Cardiac fibroblast (primary cell): ENCODE measurements around the gene PCDHGA4.
A peak's percentile ranks its signal among the peaks of the same experiment; 100 is the strongest.
"Not testable (repeated sequence)": the region's sequence is repeated elsewhere in the genome, so short reads cannot be mapped to it uniquely, and the experiment has no call there.

ENCODE experiments used
- DNase-seq, 2 donors: peaks; one replicate each; pipeline versions ENCODE4 v3.0.0 to v3.0.0-alpha.2; 2010; ENCODE audit warnings: low read depth in 2 of 2
- H3K4me3 ChIP-seq, 2 donors: replicated peaks in 1 of 2; 1 replicate in 1 of 2; 2 replicates in 1 of 2; pipeline ENCODE4 v1.5.1; 2011; ENCODE audit warnings: low read depth in 2 of 2, low read length in 2 of 2, mild to moderate bottlenecking in 2 of 2, moderate library complexity in 1 of 2
- TF ChIP-seq, protein P1 (sequence below): IDR thresholded peaks from one replicate; pipeline ENCODE4 v1.5.1; 2011; ENCODE audit warnings: low read depth, mild to moderate bottlenecking, low read length, inconsistent platforms

Gene PCDHGA4

DNA sequence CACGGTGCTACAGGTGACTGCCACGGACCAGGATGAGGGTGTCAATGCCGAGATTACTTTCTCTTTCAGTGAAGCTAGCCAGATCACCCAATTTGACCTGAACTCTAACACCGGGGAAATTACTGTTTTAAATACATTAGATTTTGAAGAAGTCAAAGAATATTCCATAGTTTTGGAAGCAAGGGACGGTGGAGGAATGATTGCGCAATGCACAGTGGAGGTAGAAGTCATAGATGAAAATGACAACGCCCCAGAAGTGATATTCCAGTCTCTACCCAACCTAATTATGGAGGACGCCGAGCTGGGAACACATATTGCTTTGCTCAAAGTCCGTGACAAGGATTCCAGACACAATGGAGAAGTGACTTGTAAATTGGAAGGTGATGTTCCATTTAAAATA is 33.8 kb downstream of the PCDHGA4 start:
- no peak for DNase-seq
- H3K4me3 ChIP-seq: no peak overlapping the region
- TF ChIP-seq, protein P1, sequence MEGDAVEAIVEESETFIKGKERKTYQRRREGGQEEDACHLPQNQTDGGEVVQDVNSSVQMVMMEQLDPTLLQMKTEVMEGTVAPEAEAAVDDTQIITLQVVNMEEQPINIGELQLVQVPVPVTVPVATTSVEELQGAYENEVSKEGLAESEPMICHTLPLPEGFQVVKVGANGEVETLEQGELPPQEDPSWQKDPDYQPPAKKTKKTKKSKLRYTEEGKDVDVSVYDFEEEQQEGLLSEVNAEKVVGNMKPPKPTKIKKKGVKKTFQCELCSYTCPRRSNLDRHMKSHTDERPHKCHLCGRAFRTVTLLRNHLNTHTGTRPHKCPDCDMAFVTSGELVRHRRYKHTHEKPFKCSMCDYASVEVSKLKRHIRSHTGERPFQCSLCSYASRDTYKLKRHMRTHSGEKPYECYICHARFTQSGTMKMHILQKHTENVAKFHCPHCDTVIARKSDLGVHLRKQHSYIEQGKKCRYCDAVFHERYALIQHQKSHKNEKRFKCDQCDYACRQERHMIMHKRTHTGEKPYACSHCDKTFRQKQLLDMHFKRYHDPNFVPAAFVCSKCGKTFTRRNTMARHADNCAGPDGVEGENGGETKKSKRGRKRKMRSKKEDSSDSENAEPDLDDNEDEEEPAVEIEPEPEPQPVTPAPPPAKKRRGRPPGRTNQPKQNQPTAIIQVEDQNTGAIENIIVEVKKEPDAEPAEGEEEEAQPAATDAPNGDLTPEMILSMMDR: no peak

DNA sequence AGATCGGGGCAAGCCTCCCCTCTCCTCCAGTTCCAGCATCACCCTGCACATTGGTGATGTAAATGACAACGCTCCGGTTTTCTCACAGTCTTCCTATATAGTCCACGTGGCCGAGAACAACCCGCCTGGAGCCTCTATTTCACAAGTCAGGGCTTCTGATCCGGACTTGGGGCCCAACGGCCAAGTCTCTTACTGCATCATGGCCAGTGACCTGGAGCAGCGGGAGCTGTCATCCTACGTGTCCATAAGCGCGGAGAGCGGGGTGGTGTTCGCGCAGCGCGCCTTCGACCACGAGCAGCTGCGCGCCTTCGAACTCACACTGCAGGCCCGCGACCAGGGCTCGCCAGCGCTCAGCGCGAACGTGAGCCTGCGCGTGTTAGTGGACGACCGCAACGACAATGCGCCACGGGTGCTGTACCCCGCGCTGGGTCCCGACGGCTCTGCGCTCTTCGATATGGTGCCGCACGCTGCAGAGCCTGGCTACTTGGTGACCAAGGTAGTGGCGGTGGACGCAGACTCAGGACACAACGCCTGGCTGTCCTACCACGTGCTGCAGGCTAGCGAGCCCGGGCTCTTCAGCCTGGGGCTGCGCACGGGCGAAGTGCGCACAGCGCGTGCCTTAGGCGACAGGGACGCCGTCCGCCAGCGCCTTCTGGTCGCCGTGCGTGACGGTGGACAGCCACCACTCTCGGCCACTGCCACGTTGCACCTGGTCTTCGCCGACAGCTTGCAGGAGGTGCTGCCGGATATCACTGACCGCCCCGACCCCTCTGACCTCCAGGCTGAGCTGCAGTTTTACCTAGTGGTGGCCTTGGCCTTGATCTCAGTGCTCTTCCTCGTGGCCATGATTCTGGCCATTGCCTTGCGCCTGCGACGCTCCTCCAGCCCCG is 34.6 kb downstream of the PCDHGA4 start:
- TF ChIP-seq, protein P1: no peak
- H3K4me3 ChIP-seq: no peak overlapping the region
- no peak for DNase-seq

DNA sequence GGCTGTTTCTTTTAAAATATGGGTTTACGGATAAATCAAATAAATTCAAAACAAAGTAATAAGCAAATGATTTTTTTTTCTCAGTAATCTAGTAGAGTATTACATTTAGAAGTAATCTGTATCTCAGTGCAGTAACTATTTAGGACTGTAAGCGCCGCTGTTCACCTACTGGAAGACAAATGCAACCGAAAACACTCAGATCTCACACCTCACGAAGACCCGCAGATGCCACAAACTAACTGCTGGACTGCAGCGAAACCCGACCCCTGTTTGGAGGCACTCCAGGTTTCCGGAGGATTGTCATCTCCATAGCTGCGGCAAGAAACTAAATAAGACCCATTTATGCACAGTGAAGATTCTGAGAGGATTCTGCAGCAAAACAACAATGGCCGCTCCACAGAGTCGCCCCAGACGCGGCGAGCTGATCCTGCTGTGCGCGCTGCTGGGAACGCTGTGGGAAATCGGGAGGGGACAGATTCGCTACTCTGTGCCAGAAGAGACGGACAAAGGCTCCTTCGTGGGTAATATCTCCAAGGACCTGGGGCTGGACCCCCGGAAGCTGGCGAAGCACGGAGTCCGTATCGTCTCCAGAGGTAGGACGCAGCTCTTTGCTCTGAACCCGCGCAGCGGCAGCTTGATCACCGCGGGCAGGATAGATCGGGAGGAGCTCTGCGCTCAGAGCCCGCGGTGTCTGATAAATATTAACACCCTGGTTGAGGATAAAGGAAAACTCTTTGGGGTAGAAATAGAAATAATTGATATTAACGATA is 37.8 kb downstream of the PCDHGA4 start, which contains the start of gene PCDHGA8:
Gene PCDHGA8, plus strand, starts transcription at position 205 of the 770 bp plus-strand sequence. Its CDS starts 181 bp downstream, at position 386.
- H3K4me3 ChIP-seq: peak within 1 kb of the TSS; percentile 2 to 14
- TF ChIP-seq, protein P1: peak; percentile 12
- no peak for DNase-seq

DNA sequence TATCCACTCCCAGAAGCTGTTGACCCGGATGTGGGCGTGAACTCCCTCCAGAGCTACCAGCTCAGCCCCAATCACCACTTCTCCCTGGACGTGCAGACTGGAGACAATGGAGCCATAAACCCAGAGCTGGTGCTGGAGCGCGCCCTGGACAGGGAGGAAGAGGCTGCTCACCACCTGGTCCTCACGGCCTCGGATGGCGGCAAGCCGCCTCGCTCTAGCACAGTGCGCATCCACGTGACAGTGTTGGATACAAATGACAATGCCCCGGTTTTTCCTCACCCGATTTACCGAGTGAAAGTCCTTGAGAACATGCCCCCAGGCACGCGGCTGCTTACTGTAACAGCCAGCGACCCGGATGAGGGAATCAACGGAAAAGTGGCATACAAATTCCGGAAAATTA is 38.4 kb downstream of the PCDHGA4 start:
- TF ChIP-seq, protein P1: no peak
- no peak for DNase-seq
- no peak overlapping the region for H3K4me3 ChIP-seq

DNA sequence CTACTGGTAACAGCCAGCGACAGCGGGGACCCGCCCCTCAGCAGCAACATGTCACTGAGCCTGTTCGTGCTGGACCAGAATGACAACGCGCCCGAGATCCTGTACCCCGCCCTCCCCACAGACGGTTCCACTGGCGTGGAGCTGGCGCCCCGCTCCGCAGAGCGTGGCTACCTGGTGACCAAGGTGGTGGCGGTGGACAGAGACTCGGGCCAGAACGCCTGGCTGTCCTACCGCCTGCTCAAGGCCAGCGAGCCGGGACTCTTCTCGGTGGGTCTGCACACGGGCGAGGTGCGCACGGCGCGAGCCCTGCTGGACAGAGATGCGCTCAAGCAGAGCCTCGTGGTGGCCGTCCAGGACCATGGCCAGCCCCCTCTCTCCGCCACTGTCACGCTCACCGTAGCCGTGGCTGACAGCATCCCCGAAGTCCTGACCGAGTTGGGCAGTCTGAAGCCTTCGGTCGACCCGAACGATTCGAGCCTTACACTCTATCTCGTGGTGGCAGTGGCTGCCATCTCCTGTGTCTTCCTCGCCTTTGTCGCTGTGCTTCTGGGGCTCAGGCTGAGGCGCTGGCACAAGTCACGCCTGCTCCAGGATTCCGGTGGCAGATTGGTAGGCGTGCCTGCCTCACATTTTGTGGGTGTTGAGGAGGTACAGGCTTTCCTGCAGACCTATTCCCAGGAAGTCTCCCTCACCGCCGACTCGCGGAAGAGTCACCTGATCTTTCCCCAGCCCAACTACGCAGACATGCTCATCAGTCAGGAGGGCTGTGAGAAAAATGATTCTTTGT is 39.8 kb downstream of the PCDHGA4 start:
- not testable (repeated sequence) for DNase-seq, H3K4me3 ChIP-seq

DNA sequence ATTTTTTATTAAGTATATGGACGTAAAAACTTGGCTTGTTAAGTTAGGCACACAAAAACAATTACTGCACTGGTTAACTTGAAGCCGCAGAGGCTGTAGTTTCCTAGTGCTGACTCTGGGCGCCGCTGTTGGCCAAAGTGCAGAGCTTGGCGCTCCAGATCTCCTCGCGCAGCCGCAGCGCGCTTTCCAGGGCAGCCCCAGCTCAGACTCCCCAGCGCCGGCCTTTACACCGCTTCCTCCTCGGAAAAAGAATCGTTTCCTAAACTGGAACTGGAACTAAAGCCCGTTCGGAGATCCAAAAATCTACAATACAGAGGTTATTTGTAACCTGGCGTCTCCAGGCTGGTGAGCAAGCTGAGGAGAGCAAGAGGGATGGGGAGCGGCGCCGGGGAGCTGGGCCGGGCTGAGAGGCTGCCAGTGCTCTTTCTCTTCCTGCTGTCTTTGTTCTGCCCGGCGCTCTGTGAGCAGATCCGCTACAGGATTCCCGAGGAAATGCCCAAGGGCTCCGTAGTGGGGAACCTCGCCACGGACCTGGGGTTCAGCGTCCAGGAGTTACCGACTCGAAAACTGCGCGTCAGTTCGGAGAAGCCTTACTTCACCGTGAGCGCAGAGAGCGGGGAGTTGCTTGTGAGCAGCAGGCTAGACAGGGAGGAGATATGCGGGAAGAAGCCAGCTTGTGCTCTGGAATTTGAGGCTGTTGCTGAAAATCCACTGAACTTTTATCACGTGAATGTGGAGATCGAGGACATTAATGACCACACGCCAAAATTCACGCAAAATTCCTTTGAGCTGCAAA is 43.1 kb downstream of the PCDHGA4 start, which contains the start of gene PCDHGB5:
Gene PCDHGB5, plus strand, starts transcription at position 192 of the 796 bp plus-strand sequence. Its CDS starts 181 bp downstream, at position 373.
- TF ChIP-seq, protein P1: peak; percentile 67
- peak within 1 kb of the TSS; percentile 35 to 46 for H3K4me3 ChIP-seq
- DNase-seq: peak; percentile 75 to 77
